Endodermal cell (in vitro differentiated cells): Measurements from ENCODE around the gene PRKCQ. TPM values are rescaled to one million over a fixed set of nuclear protein-coding genes. Genes with fewer than 3 reads are reported as not detected.
A peak's percentile ranks its signal among the peaks of the same experiment; 100 is the strongest.
"Not testable (repeated sequence)": the region's sequence is repeated elsewhere in the genome, so short reads cannot be mapped to it uniquely, and the experiment has no call there.

Experiments used
- DNase-seq: peaks from one replicate; pipeline ENCODE4 v3.0.0-alpha.2; 2017
- H3K27ac ChIP-seq: 2 replicates; pipeline ENCODE4 v1.5.1; 2013; ENCODE audit warnings: mild to moderate bottlenecking, low read depth, low read length, moderate library complexity
- H3K27me3 ChIP-seq: 2 replicates; pipeline ENCODE4 v1.6.1; 2013; ENCODE audit warnings: mild to moderate bottlenecking, low read length, moderate library complexity; ENCODE audit not compliant: insufficient read depth, control insufficient read depth, poor library complexity, severe bottlenecking
- H3K36me3 ChIP-seq: 2 replicates; pipeline ENCODE4 v1.7.0; 2013; ENCODE audit warnings: mild to moderate bottlenecking, low read length, moderate library complexity; ENCODE audit not compliant: control insufficient read depth, insufficient read depth
- H3K4me1 ChIP-seq: one replicate; pipeline ENCODE4 v1.7.0; 2013; ENCODE audit warnings: low read length; ENCODE audit not compliant: control insufficient read depth, insufficient read depth
- H3K4me3 ChIP-seq: 2 replicates; pipeline ENCODE4 v1.5.1; 2013; ENCODE audit warnings: mild to moderate bottlenecking, low read length, moderate library complexity
- H3K9ac ChIP-seq: 2 replicates; pipeline ENCODE4 v1.6.1; 2013; ENCODE audit warnings: mild to moderate bottlenecking, low read length, moderate library complexity; ENCODE audit not compliant: poor library complexity, severe bottlenecking; ENCODE audit errors: extremely low read depth
- H3K9me3 ChIP-seq: 2 replicates; pipeline ENCODE4 v1.6.1; 2013; ENCODE audit warnings: mild to moderate bottlenecking, low read length, moderate library complexity; ENCODE audit not compliant: control insufficient read depth
- H3K27ac Mint-ChIP-seq: 2 replicates; pipeline ENCODE4 v1.8.0; 2020; ENCODE audit warnings: mixed read lengths
- H3K27me3 Mint-ChIP-seq: 2 replicates; pipeline ENCODE4 v1.8.0; 2021; ENCODE audit warnings: mild to moderate bottlenecking, mixed read lengths; ENCODE audit not compliant: insufficient read depth
- H3K36me3 Mint-ChIP-seq: 2 replicates; pipeline ENCODE4 v1.8.0; 2020; ENCODE audit warnings: low read depth, mixed read lengths
- H3K4me1 Mint-ChIP-seq: 2 replicates; pipeline ENCODE4 v1.8.0; 2020; ENCODE audit warnings: mixed read lengths
- H3K4me3 Mint-ChIP-seq: 2 replicates; pipeline ENCODE4 v1.8.0; 2020; ENCODE audit warnings: mild to moderate bottlenecking, moderate library complexity, mixed read lengths
- H3K9me3 Mint-ChIP-seq: 2 replicates; pipeline ENCODE4 v1.8.0; 2020; ENCODE audit warnings: mild to moderate bottlenecking, mixed read lengths
- WGBS, 2 experiments: methylation state at CpG; one replicate each; pipeline versions ENCODE4 v1.1.5 to v1.1.7; 2013; ENCODE audit warnings: missing lambda C conversion rate in 2 of 2, mixed read lengths in 1 of 2; ENCODE audit not compliant: insufficient coverage in 1 of 2, insufficient read length in 1 of 2; 5-methylcytosine and 5-hydroxymethylcytosine counted together
- total RNA-seq, 2 donors: library from RNA; stranded (reverse); fragmentation: NEBNext Ultra II Directional in 1 of 2; extraction: Animal tissue kit (Norgen Biotek cat#: 25700) in 1 of 2; gene quantifications; 2 replicates in 1 of 2; 3 replicates in 1 of 2; pipeline ENCODE4 v1.2.1, GENCODE V29; 2021
- TF ChIP-seq, protein P1 (sequence below): fragments of 200-600 bp; sonication (generic); conservative IDR thresholded peaks from 2 replicates; pipeline ENCODE4 v1.5.0; 2021; ENCODE audit warnings: antibody characterized with exemption, mild to moderate bottlenecking

PRKCQ gene
- total RNA-seq, 2 donors from 2014 or later, result 24.3 to 29.1 TPM

DNA sequence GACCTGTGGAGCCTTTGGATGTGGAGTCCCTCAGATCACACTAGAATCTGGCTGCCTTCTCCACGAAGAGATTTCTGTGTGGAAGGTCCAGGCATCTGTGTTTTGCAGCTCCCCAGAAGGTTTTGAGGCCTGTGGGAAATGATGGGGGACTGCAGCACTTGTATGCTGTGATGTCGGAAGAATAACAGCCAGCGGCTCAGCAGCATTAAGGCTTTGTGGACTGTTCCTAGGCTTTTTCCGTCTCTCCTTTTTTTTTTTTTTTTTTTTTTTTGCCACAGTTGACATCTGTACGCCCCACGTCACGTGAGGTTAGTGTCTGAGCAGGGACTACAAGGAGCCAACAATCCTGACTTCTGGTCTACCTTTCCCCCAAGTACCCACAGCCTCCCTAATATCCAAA, 196.0 kb downstream of the PRKCQ start:
- 89 to 91% methylated on average over 2 to 7 of the region's 7 CpGs for WGBS, 2 experiments
- TF ChIP-seq, protein P1, sequence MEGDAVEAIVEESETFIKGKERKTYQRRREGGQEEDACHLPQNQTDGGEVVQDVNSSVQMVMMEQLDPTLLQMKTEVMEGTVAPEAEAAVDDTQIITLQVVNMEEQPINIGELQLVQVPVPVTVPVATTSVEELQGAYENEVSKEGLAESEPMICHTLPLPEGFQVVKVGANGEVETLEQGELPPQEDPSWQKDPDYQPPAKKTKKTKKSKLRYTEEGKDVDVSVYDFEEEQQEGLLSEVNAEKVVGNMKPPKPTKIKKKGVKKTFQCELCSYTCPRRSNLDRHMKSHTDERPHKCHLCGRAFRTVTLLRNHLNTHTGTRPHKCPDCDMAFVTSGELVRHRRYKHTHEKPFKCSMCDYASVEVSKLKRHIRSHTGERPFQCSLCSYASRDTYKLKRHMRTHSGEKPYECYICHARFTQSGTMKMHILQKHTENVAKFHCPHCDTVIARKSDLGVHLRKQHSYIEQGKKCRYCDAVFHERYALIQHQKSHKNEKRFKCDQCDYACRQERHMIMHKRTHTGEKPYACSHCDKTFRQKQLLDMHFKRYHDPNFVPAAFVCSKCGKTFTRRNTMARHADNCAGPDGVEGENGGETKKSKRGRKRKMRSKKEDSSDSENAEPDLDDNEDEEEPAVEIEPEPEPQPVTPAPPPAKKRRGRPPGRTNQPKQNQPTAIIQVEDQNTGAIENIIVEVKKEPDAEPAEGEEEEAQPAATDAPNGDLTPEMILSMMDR, result no peak

DNA sequence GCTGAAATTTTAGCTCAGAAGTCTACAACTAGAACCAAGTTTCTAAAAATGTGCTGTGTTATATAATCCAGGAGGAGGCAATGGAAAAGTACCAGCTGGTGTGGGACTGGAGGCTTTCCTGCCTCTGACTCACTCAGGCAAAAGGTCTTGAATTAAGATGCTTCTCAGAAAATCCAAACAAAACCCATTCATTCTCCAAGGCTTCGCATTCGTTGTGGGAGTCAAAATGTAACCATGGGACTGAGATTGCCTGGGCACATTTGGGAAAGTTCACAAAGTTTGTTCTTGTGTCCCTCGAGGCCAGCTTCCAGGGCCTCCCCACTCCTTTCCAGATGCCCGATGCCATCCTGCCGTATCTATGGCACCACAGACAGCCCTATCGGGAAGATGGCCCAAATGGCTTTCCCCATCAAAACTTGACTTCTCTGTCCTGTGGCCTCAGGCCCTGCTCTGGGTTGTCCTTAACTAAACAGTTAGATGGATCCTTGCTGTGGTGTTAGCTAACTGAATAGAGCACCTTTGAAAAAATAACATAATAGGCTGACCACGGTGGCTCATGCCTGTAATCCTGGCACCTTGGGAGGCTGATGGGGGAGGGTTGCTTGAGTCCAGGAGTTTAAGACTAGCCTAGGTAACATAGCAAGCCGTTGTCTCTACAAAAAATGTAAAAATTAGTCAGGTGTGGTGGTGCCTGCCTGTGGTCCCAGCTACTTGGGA, 196.8 kb downstream of the PRKCQ start:
- H3K36me3 ChIP-seq, result no peaks in the 10 kb centered on the region
- Mint-ChIP-seq H3K27ac (no peak overlapping the region), H3K9me3 (peaks cover 46% of the 10 kb centered on the region), H3K36me3 (peaks cover 10% of the 10 kb centered on the region), H3K4me3 (no peak overlapping the region), H3K4me1 (no peaks in the 10 kb centered on the region), H3K27me3 (peaks cover 5% of the 10 kb centered on the region)
- DNase-seq, result no peak
- peaks cover 42% of the 10 kb centered on the region for H3K9me3 ChIP-seq
- WGBS, 2 experiments, result 91 to 92% methylated on average over 6 to 8 of the region's 8 CpGs
- TF ChIP-seq, protein P1, result no peak
- H3K27me3 ChIP-seq, result no peaks in the 10 kb centered on the region
- no peak overlapping the region for H3K9ac ChIP-seq
- H3K4me1 ChIP-seq, result no peaks in the 10 kb centered on the region
- H3K27ac ChIP-seq, result no peak overlapping the region
- no peak overlapping the region for H3K4me3 ChIP-seq

More for the DNA sequence above, 196.0 kb downstream of the PRKCQ start:
- Histone ChIP-seq H3K27me3 (no peaks in the 10 kb centered on the region), H3K27ac (no peak overlapping the region), H3K9me3 (peaks cover 43% of the 10 kb centered on the region), H3K9ac (no peak overlapping the region), H3K4me3 (no peak overlapping the region), H3K36me3 (no peaks in the 10 kb centered on the region), H3K4me1 (no peaks in the 10 kb centered on the region)
- Mint-ChIP-seq H3K4me3 (no peak overlapping the region), H3K9me3 (peaks cover 43% of the 10 kb centered on the region), H3K27me3 (peaks cover 5% of the 10 kb centered on the region), H3K4me1 (no peaks in the 10 kb centered on the region), H3K36me3 (peaks cover 9% of the 10 kb centered on the region), H3K27ac (no peak overlapping the region)
- no peak for DNase-seq

DNA sequence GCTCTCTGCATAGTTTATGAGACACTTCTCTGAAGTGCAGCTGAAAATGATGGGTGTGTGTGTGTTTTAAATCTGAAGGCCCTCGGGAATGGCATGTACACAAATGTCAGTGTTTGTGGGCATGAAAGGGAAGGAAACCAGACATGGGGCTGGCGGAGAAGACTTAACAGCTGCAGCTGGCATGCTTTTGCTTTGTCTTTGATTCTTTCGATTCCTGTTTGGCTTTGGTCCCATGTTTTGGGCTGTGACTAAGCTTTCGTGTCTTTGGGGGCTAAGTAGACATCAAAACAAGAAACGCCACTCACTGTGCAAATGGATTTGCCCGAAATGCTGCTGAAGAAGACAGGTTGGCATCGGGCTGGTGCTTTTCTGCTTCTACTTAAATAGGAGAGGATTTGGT, 198.0 kb downstream of the PRKCQ start:
- Mint-ChIP-seq H3K27ac (no peak overlapping the region), H3K27me3 (peaks cover 5% of the 10 kb centered on the region), H3K4me3 (no peak overlapping the region), H3K9me3 (peaks cover 58% of the 10 kb centered on the region), H3K36me3 (peaks cover 16% of the 10 kb centered on the region), H3K4me1 (no peaks in the 10 kb centered on the region)
- peaks cover 54% of the 10 kb centered on the region for H3K9me3 ChIP-seq
- no peak overlapping the region for H3K4me3 ChIP-seq
- DNase-seq, result no peak
- H3K27ac ChIP-seq, result no peak overlapping the region
- H3K9ac ChIP-seq, result no peak overlapping the region
- no peaks in the 10 kb centered on the region for H3K4me1 ChIP-seq
- H3K27me3 ChIP-seq, result no peaks in the 10 kb centered on the region
- 80 to 87% methylated on average over 6 to 7 of the region's 7 CpGs for WGBS, 2 experiments
- H3K36me3 ChIP-seq, result no peaks in the 10 kb centered on the region
- TF ChIP-seq, protein P1, result no peak

DNA sequence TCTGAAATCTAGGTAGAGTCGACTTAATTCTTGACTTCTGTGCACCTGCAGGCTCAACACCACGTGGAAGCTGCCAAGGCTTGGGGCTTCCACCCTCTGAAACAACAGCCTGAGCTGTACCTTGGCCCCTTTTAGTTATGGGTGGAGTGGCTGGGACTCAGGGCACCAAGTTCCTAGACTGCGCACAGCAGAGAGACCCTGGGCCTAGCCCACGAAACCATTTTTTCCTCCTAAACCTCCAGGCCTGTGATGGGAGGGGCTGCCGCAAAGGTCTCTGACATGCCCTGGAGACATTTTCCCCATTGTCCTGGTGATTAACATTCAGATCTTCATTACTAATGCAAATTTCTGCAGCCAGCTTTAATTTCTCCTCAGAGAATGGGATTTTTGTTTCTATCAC, 199.6 kb downstream of the PRKCQ start:
- not testable (repeated sequence) for H3K4me3 Mint-ChIP-seq, H3K27ac Mint-ChIP-seq, H3K9ac ChIP-seq, H3K27me3 ChIP-seq, H3K36me3 ChIP-seq, DNase-seq, H3K4me1 Mint-ChIP-seq, H3K4me1 ChIP-seq, H3K27me3 Mint-ChIP-seq, H3K27ac ChIP-seq
- peaks cover 69% of the 10 kb centered on the region for H3K9me3 Mint-ChIP-seq
- H3K36me3 Mint-ChIP-seq, result peaks cover 16% of the 10 kb centered on the region
- WGBS, 2 experiments, result 92% methylated on average over 5 of the region's 5 CpGs; no CpG with 5 or more reads in 1 of the 2 experiments
- Histone ChIP-seq H3K9me3 (peaks cover 61% of the 10 kb centered on the region), H3K4me3 (peak overlapping the region; percentile 78)
